Fibroblast of villous mesenchyme (primary cell): ENCODE measurements around the gene ANKS1A. TPM values are rescaled to one million over a fixed set of nuclear protein-coding genes. Genes with fewer than 3 reads are reported as not detected.

ENCODE experiments used
- DNase-seq: peaks from one replicate; pipeline ENCODE4 v3.0.0-alpha.2; 2010; ENCODE audit warnings: low read depth
- H3K4me3 ChIP-seq: 2 replicates; pipeline ENCODE4 v1.5.1; 2011; ENCODE audit warnings: low read depth, mild to moderate bottlenecking, low read length
- CTCF ChIP-seq: IDR thresholded peaks from 2 replicates; pipeline ENCODE4 v1.5.1; 2012; ENCODE audit warnings: low read depth, mild to moderate bottlenecking, low read length; ENCODE audit not compliant: insufficient read depth
- total RNA-seq: library from RNA; depleted of rRNA; stranded (reverse); fragments of >200 nt; gene quantifications from 2 replicates; pipeline ENCODE4 v1.2.3, GENCODE V29; 2012

The ANKS1A gene
- total RNA-seq, 1 donor: 12.5 TPM

- H3K4me3 ChIP-seq: no peak overlapping the region
- no peak for DNase-seq
- no peak for TF ChIP-seq CTCF
Observed at GRCh38 chr6:35059596-35060345, 170.7 kb downstream of the ANKS1A start.

GRCh38 chr6:35061102-35061615, 172.1 kb downstream of the ANKS1A start:
- no peak for TF ChIP-seq CTCF
- DNase-seq: no peak
- H3K4me3 ChIP-seq: no peak overlapping the region

GRCh38 chr6:35061651-35062410, 172.8 kb downstream of the ANKS1A start:
- no peak for DNase-seq

DNA sequence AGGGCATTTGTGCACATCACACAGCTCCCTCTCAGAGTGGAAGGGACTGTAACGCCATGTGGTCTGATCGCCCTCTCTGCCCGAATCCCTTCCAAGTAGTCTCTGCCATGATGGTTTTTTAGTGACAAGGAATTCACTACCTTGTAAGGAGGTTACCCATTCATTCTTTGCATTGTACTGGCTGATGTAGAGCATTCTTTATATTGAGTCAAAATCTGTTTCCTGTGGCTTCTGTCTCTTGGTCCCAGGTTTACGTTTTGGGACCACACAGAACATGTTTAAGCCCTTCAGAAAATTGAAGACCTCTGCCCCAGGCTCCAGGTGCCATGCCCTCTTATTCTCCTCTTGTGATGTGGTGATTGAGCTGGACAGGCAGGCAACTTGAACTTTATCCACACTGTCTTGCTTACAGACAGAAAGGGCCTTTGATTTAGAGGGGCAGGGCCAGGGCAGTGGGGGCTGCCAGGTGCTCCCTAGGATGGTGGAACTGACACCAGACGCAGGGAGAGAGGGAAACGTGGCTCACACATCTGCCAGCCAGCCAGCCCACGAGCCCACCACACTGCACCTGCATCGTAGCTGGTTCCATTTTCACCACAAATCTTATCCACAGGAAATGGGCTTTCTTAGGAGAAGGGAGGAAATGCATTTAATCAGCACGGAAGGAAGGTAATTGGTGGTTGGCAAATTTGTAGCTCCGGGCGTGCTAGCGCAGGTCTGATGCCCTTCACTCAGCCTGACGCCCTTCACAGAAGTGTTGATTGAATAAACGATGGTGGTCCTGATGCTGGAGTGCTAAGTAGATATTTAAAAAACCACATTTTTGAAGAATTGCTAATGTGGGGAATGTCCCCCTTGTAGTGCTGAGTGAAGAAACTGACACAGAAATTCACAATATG, 173.9 kb downstream of the ANKS1A start:
- no peak for TF ChIP-seq CTCF
- DNase-seq: no peak
- no peak overlapping the region for H3K4me3 ChIP-seq

More at GRCh38 chr6:35061651-35062410, 172.8 kb downstream of the ANKS1A start:
- no peak for TF ChIP-seq CTCF
- H3K4me3 ChIP-seq: no peak overlapping the region

GRCh38 chr6:35063701-35064280, 174.7 kb downstream of the ANKS1A start:
- no peak for DNase-seq
- no peak for TF ChIP-seq CTCF

DNA sequence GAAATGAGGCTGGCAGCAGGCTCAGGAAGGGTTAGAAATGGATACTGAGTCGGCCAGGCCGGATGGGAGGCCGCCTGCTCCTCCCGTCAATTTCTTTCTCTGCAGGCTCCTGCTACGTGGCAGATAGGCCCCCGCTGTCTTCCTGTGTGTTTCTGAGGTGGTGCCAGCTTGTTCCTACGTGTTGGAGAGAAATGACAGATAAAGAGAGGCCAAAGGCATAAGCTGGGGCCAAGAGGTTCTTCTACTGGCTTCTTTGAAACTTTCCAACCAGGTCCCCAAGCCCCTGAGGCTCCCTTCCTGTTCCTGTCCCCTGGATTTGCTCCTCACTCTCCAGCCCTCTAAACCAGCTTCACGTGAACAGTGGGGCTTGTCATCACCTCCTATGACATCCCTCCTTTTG, 175.2 kb downstream of the ANKS1A start:
- no peak for TF ChIP-seq CTCF
- no peak for DNase-seq
- H3K4me3 ChIP-seq: no peak overlapping the region

More at GRCh38 chr6:35063701-35064280, 174.7 kb downstream of the ANKS1A start:
- no peak overlapping the region for H3K4me3 ChIP-seq
